Breast epithelium (tissue), 4 donors: ENCODE results near the gene CHRM5. TPM values are rescaled to one million over a fixed set of nuclear protein-coding genes. Genes with fewer than 3 reads are reported as not detected.

Source experiments
- DNase-seq, 2 donors: peaks; one replicate each; pipeline ENCODE4 v3.0.0-alpha.2; 2019; ENCODE audit warnings: low spot score in 2 of 2
- H3K27ac ChIP-seq, 2 donors: fragments of 200-600 bp; sonication (generic) in 1 of 2; one replicate each; pipeline ENCODE4 v1.5.1; 2016 to 2019; ENCODE audit warnings: mild to moderate bottlenecking in 1 of 2
- H3K27me3 ChIP-seq, 2 donors: fragments of 200-600 bp; sonication (generic) in 1 of 2; one replicate each; pipeline versions ENCODE4 v1.5.1 to v1.6.0; 2017 to 2019; ENCODE audit warnings: control low read depth in 1 of 2, mild to moderate bottlenecking in 1 of 2
- H3K36me3 ChIP-seq: fragments of 200-600 bp; one replicate; pipeline ENCODE4 v1.5.1; 2019
- H3K4me1 ChIP-seq, 2 donors: fragments of 200-600 bp; sonication (generic); one replicate each; pipeline ENCODE4 v1.5.1; 2016 to 2019; ENCODE audit warnings: control low read depth in 1 of 2
- H3K4me3 ChIP-seq, 3 donors: fragments of 200-600 bp; sonication (generic); 1 replicate in 2 of 3; 2 replicates in 1 of 3; pipeline ENCODE4 v1.5.1; 2016 to 2019; ENCODE audit warnings: mild to moderate bottlenecking in 3 of 3, moderate library complexity in 2 of 3
- H3K9me3 ChIP-seq, 2 donors: fragments of 200-600 bp; sonication (generic) in 1 of 2; one replicate each; pipeline ENCODE4 v1.5.1; 2016 to 2019; ENCODE audit warnings: control low read depth in 1 of 2
- POLR2A ChIP-seq: fragments of 450-650 bp; IDR thresholded peaks from one replicate; pipeline ENCODE4 v1.6.1; 2016; ENCODE audit warnings: antibody characterized with exemption, mild to moderate bottlenecking, moderate library complexity
- POLR2AphosphoS5 ChIP-seq, 3 donors: sonication (generic); formaldehyde crosslinking; IDR thresholded peaks; one replicate each; pipeline ENCODE4 v1.6.1; 2017; ENCODE audit warnings: antibody characterized with exemption in 3 of 3
- intact Hi-C: fragments of 100-400 bp; cut with DNase I; formaldehyde crosslinking; loops from one replicate; pipeline ENCODE4 v1.15.1; 2023; ENCODE audit warnings: low total_unique reads
- total RNA-seq, 3 donors: library from RNA; depleted of rRNA; stranded (reverse); fragments of >200 nt; gene quantifications; one replicate each; pipeline ENCODE4 v1.1.0, GENCODE V29; 2016
- TF ChIP-seq, protein P1 (sequence below), 3 donors: fragments of 450-650 bp; IDR thresholded peaks; one replicate each; pipeline ENCODE4 v1.5.1; 2016 to 2017; ENCODE audit warnings: antibody characterized with exemption in 3 of 3, mild to moderate bottlenecking in 3 of 3, moderate library complexity in 3 of 3

The CHRM5 gene
- not detected for total RNA-seq

DNA sequence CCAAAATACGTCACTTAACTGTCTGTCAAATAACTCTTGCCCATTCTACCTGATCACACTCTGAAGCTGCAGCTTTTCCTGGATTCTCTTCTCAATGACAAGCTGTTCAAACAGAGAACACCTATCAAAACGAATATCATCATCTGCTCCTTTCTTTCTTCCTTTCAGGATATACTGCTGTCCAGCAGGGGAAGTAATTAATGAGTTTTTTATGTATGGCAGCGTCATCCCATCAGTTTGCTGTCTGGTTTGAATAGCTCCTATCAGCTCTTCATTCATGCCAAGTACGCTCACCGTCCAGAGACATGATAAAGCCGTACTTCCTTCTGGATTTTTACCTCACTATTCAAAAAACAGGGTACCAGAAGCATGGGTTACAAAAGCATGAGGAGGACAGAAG is at the start of gene CHRM5:
Gene CHRM5 (plus strand): TSS at position 274 of the 400 bp plus-strand sequence. CDS start 94,221 bp downstream, outside the sequence.
- no peaks in the 10 kb centered on the region for H3K27me3 ChIP-seq
- H3K4me1 ChIP-seq = no peaks in the 10 kb centered on the region
- no peak for DNase-seq
- intact Hi-C loops = no loop called here
- H3K36me3 ChIP-seq = no peaks in the 10 kb centered on the region
- no peak within 1 kb of the TSS for H3K4me3 ChIP-seq
- no peak within 1 kb of the TSS for H3K27ac ChIP-seq
- TF ChIP-seq, protein P1, sequence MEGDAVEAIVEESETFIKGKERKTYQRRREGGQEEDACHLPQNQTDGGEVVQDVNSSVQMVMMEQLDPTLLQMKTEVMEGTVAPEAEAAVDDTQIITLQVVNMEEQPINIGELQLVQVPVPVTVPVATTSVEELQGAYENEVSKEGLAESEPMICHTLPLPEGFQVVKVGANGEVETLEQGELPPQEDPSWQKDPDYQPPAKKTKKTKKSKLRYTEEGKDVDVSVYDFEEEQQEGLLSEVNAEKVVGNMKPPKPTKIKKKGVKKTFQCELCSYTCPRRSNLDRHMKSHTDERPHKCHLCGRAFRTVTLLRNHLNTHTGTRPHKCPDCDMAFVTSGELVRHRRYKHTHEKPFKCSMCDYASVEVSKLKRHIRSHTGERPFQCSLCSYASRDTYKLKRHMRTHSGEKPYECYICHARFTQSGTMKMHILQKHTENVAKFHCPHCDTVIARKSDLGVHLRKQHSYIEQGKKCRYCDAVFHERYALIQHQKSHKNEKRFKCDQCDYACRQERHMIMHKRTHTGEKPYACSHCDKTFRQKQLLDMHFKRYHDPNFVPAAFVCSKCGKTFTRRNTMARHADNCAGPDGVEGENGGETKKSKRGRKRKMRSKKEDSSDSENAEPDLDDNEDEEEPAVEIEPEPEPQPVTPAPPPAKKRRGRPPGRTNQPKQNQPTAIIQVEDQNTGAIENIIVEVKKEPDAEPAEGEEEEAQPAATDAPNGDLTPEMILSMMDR (IDR thresholded peaks at IDR 0.05) = no peak
- TF ChIP-seq POLR2A (no peak), POLR2AphosphoS5 (IDR thresholded peaks at IDR 0.05) (no peak)
- H3K9me3 ChIP-seq = no peaks in the 10 kb centered on the region

- Histone ChIP-seq H3K27ac (no peak overlapping the region), H3K4me1 (no peaks in the 10 kb centered on the region), H3K36me3 (no peaks in the 10 kb centered on the region), H3K27me3 (no peaks in the 10 kb centered on the region), H3K4me3 (no peak overlapping the region), H3K9me3 (peaks cover 0 to 4% of the 10 kb centered on the region in 2 donors)
- DNase-seq = no peak
- TF ChIP-seq, protein P1 (IDR thresholded peaks at IDR 0.05) = no peak
- TF ChIP-seq POLR2AphosphoS5 (IDR thresholded peaks at IDR 0.05) (no peak), POLR2A (no peak)
- intact Hi-C loops = no loop called here
These were observed 44.9 kb upstream of the CHRM5 start for GRCh38 chr15:33923446-33923845.

DNA sequence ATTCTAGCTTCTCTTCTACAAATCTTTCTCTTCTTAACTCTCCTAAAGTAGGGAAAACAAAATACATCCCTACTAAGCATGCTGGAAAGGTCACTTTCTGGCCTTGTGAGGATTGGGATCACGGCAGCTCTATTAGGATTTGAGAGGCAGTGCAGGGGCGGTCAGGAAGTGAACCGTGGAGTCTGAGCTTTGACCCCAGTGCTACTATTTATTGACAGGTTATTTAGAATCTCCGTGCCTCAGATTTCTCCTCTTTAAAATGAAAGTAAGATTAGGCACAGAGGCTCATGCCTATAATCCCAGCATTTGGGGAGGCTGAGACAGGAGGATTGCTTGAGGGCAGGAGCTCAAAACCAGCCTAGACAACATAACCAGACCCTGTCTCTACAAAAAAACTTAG is 42.0 kb upstream of the CHRM5 start:
- Histone ChIP-seq H3K4me1 (no peaks in the 10 kb centered on the region), H3K36me3 (no peaks in the 10 kb centered on the region), H3K9me3 (peaks cover 0 to 4% of the 10 kb centered on the region in 2 donors), H3K4me3 (no peak overlapping the region), H3K27me3 (no peaks in the 10 kb centered on the region), H3K27ac (no peak overlapping the region)
- TF ChIP-seq POLR2A = no peak
- TF ChIP-seq, protein P1 (IDR thresholded peaks at IDR 0.05) = no peak
- no peak for TF ChIP-seq POLR2AphosphoS5 (IDR thresholded peaks at IDR 0.05)
- intact Hi-C loops = no loop called here
- DNase-seq = no peak

DNA sequence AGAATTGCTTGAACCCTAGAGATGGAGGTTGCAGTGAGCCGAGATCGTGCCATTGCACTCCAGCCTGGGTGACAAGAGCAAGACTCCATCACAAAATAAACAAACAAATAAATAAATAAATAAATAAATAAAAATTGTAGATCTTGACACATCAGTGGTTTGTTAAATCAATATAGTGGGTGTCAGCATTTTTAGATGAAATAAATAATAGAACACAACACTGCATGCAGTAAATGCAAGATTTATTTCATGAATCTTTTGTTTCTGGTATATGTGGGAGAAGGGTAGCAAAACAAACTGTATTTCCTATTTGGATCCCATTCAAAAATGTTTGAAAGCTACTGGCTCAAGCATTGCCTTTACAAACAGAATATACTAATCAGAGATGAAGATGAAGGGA is 35.6 kb upstream of the CHRM5 start:
- H3K27ac ChIP-seq = no peak overlapping the region
- H3K36me3 ChIP-seq = no peaks in the 10 kb centered on the region
- no peak for DNase-seq
- no peaks in the 10 kb centered on the region for H3K9me3 ChIP-seq
- H3K4me1 ChIP-seq = no peaks in the 10 kb centered on the region
- no peak overlapping the region for H3K4me3 ChIP-seq
- no peaks in the 10 kb centered on the region for H3K27me3 ChIP-seq
- intact Hi-C loops = no loop called here
- TF ChIP-seq, protein P1 (IDR thresholded peaks at IDR 0.05) = no peak
- no peak for TF ChIP-seq POLR2A
- no peak for TF ChIP-seq POLR2AphosphoS5 (IDR thresholded peaks at IDR 0.05)

GRCh38 chr15:33934396-33934795 is 33.9 kb upstream of the CHRM5 start:
- DNase-seq = no peak
- no peaks in the 10 kb centered on the region for H3K9me3 ChIP-seq
- intact Hi-C loops = no loop called here

More at GRCh38 chr15:33934396-33934795, 33.9 kb upstream of the CHRM5 start:
- Histone ChIP-seq H3K36me3 (no peaks in the 10 kb centered on the region), H3K4me1 (no peaks in the 10 kb centered on the region), H3K27me3 (no peaks in the 10 kb centered on the region), H3K27ac (no peak overlapping the region), H3K4me3 (no peak overlapping the region)
- TF ChIP-seq POLR2AphosphoS5 (IDR thresholded peaks at IDR 0.05) = no peak
- TF ChIP-seq, protein P1 (IDR thresholded peaks at IDR 0.05) = no peak
- no peak for TF ChIP-seq POLR2A
